ENCODE measurements around the gene ZNF148.
"Not testable (repeated sequence)": the region's sequence is repeated elsewhere in the genome, so short reads cannot be mapped to it uniquely, and the experiment has no call there.

ZNF148 gene

DNA sequence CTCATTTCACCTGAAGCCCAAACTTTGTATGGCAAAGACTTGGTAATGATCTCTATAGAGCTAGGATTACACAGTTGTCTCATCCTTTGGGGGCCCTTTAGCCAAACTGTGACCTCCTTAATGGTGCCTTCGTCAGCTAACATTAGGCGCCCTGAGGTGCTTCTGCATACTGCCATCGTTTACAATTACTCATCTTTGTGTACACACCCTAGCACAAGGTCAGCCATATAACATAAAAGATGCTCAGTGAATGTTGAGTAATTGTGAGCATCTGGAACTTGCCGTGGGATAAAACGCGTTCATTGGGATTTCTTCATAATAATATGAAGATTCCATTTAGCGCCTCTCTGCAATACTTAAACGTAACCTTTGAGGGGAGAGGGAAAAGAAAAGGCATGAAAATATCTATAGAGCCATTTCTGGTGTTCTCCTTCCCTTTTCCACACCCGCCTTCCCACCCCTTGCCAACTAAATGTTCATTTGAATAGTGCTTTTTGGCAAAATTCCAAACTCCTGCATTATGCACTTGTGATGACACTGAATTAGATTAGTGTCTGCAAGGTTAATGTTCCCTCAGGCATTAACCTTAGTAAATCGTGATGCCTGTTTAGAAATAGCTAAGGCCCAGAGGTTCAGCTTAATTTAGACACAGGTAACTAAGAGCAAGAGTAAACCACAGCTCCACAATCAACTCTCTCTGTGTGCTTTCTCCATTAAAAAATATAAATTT lies 990 bp upstream of the ZNF148 start:
- no peak for DNase-seq (ENCODE audit: low read depth in 1 of 2, low spot score in 1 of 2)

DNA sequence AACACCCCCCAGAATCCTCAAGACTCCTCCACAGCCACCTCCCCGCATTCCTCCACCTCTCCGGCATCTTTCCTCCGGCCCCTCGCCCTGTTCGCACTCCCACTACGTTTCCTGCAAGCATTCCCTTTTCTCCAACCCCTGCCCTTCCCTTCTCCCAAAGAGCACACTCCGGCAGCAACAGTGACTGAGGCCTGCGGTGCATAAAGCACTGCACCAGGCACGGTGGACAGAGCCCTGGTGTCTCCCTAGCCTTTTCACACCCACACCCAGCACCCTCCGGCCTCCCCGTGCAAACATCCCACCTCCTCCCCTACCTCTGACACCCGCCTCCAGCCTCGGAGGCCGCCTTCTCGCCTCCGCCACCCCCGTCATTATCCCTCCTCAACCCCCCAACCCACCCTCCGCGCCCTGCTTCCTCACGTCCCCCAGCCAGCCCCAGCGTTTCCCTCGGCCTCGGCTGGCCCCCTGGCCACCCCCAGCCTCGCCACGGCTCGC lies 577 bp downstream of the ZNF148 start:
- peak in 1 of 2 donors; percentile 10 for DNase-seq (ENCODE audit: low read depth in 1 of 2, low spot score in 1 of 2)

DNA sequence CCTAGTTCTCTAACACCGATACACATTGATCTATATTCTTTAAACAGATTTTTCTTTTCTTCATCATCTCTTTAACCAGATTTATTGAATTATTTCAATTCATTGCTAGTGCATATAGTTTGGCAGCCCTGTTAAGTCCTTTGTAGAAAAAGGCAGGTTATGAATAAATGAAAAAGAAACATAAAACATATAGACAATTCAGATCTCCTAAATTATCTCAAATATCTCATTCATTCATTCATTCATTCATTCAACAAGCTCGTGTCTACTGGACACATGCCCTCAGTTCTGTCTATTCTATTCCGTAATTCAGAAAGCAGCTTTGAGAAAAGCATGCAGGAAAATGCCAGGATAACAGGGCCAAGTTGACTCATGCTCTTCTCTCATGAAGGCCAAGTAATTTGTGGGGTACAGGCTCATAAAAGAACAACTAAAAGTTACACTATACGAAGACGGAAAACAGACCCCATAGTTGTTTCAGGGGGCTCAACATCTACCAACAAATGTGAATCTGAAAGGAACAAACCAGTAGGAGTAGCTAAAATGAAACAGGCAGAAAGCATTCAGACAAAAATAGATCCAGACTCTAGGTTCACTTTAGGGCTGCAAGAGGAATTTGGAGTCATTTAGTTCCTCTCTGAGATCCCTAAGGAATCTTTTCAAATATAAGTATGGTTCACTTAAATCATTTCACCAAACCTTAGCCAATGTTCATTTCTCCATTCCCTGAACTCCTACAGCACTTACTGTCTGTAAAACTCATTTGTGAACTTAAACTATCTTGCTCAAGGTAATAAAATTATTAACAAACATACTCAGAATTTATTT lies 7.5 kb downstream of the ZNF148 start:
- no peak for DNase-seq (ENCODE audit: low read depth in 1 of 2, low spot score in 1 of 2)

GRCh38 chr3:125366132-125366531 lies 9.0 kb downstream of the ZNF148 start:
- no peak for DNase-seq (ENCODE audit: low read depth in 1 of 2, low spot score in 1 of 2)

DNA sequence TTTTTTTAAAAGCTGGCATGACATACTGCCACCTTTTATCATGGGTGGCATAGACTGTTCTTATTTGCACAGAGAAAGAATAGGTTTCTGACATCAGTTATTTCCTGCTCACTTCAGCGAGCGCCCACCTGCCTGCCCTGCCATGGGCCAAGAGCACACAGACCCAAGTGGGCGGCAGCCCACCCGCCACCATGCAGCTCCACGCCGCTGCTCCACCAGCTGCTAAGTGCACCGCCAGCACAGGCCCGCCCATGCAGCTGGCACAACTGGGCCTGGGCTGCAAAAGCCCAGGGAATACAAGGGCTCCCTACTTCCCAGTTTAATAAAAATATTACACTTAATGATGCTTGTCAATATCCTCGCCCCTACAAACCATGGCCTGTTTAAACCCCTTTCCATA lies 15.4 kb downstream of the ZNF148 start:
- DNase-seq (ENCODE audit: low read depth in 1 of 2, low spot score in 1 of 2) = no peak

DNA sequence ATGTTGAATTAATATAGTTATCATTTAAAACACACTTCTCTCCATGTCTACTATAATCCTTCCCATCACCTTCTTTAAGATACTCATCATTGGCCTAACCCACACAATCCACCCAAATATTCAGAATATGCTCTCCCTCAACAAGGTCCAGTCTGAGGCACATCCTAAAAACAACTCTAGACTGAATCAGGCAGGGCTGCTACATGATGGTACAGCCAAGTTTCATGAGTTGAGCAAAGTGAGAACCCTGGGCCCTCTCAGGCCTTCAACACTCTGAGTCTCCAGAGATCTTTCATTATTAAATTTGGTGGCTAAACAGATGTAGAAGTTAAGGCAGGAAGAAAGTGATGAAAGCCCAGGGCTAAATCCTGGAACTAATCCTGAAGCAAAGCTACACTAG lies 16.2 kb downstream of the ZNF148 start:
- no peak for DNase-seq (ENCODE audit: low read depth in 1 of 2, low spot score in 1 of 2)

DNA sequence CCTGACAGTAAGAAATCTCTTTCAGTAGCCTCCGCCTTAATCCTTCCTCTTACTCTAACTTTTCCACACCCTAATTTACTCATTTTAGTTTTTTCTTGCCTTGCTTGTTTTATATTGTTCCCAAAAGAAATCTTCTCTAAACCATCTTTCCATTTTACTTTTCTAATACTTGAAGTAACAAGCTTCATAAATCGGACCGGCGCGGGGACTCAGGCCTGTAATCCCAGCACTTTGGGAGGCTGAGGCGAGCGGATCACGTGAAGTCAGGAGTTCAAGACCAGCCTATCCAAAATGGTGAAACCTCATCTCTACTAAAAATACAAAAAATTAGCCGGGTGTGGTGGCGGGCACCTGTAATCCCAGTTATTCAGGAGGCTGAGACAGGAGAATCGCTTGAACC lies 17.3 kb downstream of the ZNF148 start:
- DNase-seq (ENCODE audit: low read depth in 1 of 2, low spot score in 1 of 2) = no peak

- DNase-seq (ENCODE audit: low read depth in 1 of 2, low spot score in 1 of 2) = peak; percentile 15 to 21
These were observed 18.0 kb downstream of the ZNF148 start for GRCh38 chr3:125357032-125357658.

DNA sequence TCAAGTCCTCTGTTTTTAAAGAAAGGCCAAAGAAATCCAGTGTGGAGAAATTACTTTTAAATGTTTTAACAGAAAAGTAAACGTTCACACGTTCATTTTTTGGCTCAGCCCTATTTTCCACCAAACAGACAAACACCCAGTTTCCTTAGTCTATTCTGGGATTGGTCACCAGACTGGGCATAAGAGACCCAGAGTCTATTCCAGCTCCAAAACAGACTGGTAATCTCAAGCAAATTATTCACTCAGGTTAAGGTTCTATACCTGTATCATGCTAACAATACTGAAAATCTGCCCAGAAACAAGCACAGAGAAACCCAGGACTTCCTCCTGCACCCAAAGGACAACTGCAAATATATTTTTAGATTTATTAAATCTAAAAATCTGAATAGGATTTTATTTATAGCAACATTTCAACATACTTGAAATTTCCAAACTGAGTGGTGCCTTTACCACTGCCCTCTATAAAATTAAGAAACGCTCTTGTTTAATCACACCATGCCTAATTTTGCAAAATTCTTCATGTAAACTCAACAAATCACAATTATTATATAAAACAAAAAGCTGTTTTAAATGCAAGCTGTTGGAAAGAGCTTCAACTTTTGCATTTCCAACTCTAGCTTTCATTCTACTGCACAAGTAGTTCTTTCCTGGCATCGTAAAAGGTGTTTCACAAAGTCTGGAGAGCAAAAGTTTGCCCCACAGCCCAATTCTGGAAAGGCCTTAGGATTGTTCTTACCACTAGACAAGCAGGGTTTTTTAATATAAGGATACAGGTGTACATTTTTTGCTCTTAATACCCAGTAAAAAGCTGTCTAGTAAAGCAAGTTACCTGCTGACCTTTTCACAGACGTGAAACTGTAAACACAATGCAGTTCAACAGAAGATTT lies 18.7 kb downstream of the ZNF148 start:
- DNase-seq (ENCODE audit: low read depth in 1 of 2, low spot score in 1 of 2) = no peak

DNA sequence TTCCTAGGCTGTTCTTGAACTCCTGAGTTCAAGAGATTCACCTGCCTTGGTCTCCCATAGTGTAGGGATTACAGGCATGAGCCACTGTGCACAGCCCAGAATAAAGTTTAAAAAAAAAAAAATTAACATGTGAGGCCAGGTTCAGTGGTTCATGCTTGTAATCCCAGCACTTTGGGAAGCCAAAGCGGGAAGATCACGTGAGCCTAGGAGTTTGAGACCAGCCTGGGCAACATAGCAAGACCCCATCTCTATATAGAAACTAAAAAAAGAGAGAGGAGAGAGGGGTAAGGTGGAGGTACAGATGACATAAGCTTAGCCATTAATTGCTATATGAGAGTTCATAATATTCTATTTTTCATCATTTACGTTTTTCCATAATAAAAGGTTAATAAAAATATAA lies 21.5 kb downstream of the ZNF148 start:
- DNase-seq (ENCODE audit: low read depth in 1 of 2, low spot score in 1 of 2) = no peak

DNA sequence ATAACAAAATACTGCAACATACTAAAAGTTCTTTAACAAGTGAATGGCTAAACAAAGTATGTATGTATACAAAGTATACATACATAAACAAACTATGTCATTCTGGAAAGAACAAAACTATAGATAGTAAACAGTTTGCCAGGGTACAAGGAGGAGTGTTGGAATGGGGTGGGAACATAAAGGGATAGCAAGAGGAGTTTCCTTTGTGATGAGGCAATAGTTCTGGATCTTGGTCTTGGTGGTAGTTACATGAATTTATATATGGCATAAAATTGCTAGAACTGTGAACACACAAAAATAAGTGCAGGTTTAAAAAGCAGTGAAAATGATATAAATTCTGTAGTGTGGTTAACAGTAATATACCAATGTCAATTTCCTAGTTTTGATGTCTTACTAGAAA lies 22.0 kb downstream of the ZNF148 start:
- DNase-seq (ENCODE audit: low read depth in 1 of 2, low spot score in 1 of 2) = no peak

DNA sequence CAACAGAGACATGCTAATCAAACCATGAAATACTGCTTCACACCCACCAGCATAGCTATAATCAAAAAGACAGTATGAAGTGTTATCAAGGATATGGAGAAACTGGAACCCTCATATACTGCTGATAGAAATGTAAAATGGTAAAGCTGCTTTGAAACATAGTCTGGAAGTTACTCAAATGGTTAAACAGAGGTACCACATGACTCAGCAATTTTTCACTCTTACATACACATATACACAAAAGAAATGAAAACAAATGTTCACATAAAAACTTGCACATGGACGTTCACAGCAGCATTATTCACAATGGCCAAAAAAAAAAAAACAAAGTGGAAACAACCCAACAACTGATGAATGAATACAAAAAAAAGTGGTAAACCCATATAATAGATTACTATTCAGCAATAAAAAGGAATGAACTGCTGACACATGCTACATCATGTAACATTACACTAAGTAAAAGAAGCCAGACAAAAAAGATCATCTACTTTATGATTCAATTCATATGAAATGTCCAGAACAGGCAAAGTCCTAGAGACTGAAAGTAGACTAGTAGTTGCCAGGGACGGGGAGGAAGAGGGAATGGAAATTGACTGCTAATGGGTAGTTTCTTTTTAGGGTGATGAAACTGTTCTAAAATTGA lies 23.2 kb downstream of the ZNF148 start:
- DNase-seq (ENCODE audit: low read depth in 1 of 2, low spot score in 1 of 2) = no peak

DNA sequence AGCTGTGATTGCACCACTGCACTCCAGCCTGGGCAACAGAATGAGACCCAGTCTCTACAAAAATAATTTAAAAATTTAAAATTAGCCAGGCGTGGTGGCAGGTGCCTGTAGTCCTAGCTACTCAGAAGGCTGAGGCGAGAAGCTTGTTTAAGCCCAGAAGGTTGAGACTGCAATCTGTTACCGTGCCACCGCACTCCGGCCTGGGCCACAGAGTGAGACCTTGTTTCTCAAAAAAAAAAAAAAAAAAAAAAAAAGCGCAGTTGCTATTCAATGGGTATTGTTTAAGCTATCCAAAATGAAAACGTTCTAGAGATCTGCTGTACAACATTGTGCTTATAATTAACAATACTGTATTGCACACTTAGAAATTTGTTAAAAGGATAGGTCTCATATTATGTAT lies 24.0 kb downstream of the ZNF148 start:
- no peak for DNase-seq (ENCODE audit: low read depth in 1 of 2, low spot score in 1 of 2)

DNA sequence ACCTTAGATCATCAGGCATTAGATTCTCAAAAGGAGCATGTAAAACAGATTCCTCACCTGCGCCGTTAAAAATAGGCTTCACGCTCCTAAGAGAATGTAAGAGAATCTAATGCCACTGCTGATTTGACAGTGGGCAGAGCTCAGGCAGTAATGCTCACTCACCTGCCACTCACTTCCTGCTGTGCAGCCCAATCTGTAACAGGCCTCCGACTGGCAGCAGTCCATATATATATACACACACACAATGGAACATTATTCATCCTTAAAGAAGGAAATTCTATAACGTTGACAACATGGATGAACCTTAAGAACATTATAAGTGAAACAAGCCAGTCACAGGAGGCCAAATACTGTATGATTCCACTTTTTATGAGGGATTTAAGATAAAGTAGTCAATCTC lies 24.5 kb downstream of the ZNF148 start:
- DNase-seq (ENCODE audit: low read depth in 1 of 2, low spot score in 1 of 2) = no peak

- no peak for DNase-seq (ENCODE audit: low read depth in 1 of 2, low spot score in 1 of 2)
These were observed 25.5 kb downstream of the ZNF148 start for GRCh38 chr3:125349556-125350165.

DNA sequence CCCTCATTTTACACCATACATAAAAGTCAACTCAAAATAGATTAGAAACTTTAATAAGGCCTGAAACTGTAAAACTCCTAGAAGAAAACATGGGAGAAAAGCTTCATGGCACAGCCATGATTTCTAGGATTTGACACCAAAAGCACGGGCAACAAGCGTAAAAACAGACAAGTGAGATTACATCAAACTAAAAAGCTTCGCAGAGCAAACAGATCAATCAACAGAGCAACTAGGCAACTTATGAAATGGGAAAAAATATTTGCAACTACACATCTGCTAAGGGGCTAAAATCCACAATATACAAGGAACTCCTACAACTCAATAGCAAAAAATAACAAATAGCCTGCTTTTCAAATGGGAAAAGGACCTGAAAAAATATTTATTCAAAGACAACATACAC lies 26.1 kb downstream of the ZNF148 start:
- no peak for DNase-seq (ENCODE audit: low read depth in 1 of 2, low spot score in 1 of 2)

DNA sequence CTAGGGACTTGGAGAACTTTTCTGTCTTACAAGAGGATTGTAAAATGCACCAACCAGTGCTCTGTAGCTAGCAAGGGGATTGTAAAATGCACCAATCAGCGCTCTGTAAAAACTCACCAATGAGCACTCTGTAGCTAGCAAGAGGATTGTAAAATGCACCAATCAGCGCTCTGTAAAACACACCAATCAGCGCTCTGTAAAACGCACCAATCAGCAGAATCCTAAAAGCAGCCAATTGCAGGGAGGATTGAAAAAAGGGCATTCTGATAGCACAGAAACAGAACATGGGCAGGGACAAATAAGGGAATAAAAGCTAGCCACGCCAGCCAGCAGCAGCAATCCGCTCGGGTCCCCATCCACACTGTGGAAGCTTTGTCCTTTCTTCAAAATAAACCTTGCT lies 31.8 kb downstream of the ZNF148 start:
- not testable (repeated sequence) for DNase-seq (ENCODE audit: low read depth in 1 of 2, low spot score in 1 of 2)

GRCh38 chr3:125340121-125340520 lies 35.0 kb downstream of the ZNF148 start:
- no peak for DNase-seq (ENCODE audit: low read depth in 1 of 2, low spot score in 1 of 2)

DNA sequence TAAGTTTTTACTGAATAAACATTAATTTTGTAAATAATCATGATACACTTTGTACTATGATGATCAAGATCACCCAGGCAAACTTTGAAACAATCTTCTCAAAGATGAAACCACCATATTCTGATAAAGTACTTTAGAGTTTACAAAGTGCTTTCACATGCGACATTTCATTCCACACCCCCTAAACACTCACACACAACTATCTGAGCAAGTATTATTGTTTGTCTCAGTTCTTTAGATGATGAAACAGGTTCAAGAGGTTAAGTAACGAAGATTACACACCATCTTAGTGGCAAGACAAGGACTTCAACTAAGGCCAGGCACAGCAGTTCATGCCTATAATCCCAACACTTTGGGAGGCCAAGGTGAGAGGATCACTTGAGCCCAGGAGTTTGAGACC lies 37.6 kb downstream of the ZNF148 start:
- no peak for DNase-seq (ENCODE audit: low read depth in 1 of 2, low spot score in 1 of 2)

Data from activated T-helper 1 cell treated with anti-CD3 and anti-CD28 coated beads, Interleukin-2, amount 50 U/mL, for 16 hours (primary cell).